Nephron (organoid): ENCODE measurements around the gene ACOT6.
A peak's percentile ranks its signal among the peaks of the same experiment; 100 is the strongest.
"Not testable (repeated sequence)": the region's sequence is repeated elsewhere in the genome, so short reads cannot be mapped to it uniquely, and the experiment has no call there.

Source experiments
- H3K27ac Mint-ChIP-seq, 3 experiments: 2 replicates each; pipeline ENCODE4 v1.8.0; 2020; ENCODE audit warnings: mixed read lengths in 3 of 3, mild to moderate bottlenecking in 2 of 3, moderate library complexity in 1 of 3
- H3K27me3 Mint-ChIP-seq: 2 replicates; pipeline ENCODE4 v1.8.0; 2021; ENCODE audit warnings: low read depth, mild to moderate bottlenecking, moderate library complexity, mixed read lengths
- H3K36me3 Mint-ChIP-seq: 2 replicates; pipeline ENCODE4 v1.8.0; 2020; ENCODE audit warnings: low read depth, mixed read lengths
- H3K4me1 Mint-ChIP-seq: 2 replicates; pipeline ENCODE4 v1.8.0; 2020; ENCODE audit warnings: mixed read lengths
- H3K4me3 Mint-ChIP-seq, 3 experiments: 2 replicates each; pipeline ENCODE4 v1.8.0; 2020; ENCODE audit warnings: mild to moderate bottlenecking in 3 of 3, mixed read lengths in 3 of 3, moderate library complexity in 2 of 3
- H3K9me3 Mint-ChIP-seq: 2 replicates; pipeline ENCODE4 v1.8.0; 2020; ENCODE audit warnings: mixed read lengths
- TF ChIP-seq, protein P1 (sequence below), 3 experiments: fragments of 200-600 bp; sonication (generic); IDR thresholded peaks; one replicate each; pipeline ENCODE4 v1.5.0; 2021; ENCODE audit warnings: antibody characterized with exemption in 3 of 3; ENCODE audit not compliant: unreplicated experiment in 3 of 3

The ACOT6 gene

DNA sequence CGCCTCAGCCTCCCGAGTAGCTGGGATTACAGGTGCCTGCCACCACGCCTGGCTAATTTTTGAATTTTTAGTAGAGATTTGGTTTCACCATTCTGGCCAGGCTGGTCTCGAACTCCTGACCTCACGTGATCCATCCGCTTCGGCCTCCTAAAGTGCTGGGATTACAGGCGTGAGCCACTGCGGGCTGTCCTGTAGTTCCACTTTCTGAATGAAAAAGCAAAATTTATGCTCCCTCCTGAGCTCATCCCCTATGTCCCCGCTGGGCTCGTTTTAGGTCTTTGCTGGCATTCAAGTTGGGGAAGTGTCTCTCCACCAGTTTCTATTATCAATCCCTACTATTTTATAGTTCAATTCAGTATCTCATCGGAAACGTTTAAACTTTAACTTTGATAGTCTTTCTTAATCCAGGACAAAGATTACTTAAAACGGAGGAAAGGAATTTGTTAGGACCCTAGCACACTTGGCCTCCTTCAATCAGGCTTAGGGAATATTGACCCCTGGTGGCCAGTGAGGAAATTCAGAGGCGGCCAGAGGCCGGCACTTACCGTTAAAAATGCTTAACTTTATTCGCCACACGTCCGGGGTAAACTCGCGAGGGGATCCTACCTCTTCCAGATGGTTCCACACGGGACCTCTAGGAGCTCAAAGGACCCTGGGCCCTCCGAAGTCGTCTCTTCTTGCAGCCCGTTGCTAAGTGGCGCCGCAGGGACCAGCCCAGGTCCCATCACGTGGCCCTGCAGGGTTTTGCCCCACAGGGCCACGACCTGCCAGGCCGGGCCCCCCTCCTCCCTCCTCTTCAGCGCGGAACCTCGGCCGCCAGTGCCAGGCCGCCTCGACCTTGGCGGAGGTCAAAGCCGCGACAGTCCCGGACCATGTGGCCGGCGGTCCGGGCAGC is 21.0 kb downstream of the ACOT6 start:
- Mint-ChIP-seq H3K4me3 (peak overlapping the region; percentile 70 to 81 (median 79)), H3K9me3 (no peaks in the 10 kb centered on the region), H3K27me3 (peaks cover 22% of the 10 kb centered on the region), H3K4me1 (peaks cover 5% of the 10 kb centered on the region), H3K27ac (peak overlapping the region in 1 of 3 experiments; percentile 31), H3K36me3 (no peaks in the 10 kb centered on the region)
- TF ChIP-seq, protein P1, sequence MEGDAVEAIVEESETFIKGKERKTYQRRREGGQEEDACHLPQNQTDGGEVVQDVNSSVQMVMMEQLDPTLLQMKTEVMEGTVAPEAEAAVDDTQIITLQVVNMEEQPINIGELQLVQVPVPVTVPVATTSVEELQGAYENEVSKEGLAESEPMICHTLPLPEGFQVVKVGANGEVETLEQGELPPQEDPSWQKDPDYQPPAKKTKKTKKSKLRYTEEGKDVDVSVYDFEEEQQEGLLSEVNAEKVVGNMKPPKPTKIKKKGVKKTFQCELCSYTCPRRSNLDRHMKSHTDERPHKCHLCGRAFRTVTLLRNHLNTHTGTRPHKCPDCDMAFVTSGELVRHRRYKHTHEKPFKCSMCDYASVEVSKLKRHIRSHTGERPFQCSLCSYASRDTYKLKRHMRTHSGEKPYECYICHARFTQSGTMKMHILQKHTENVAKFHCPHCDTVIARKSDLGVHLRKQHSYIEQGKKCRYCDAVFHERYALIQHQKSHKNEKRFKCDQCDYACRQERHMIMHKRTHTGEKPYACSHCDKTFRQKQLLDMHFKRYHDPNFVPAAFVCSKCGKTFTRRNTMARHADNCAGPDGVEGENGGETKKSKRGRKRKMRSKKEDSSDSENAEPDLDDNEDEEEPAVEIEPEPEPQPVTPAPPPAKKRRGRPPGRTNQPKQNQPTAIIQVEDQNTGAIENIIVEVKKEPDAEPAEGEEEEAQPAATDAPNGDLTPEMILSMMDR (IDR thresholded peaks at IDR 0.05; ENCODE audit: unreplicated experiment in 3 of 3): peak; percentile 85 to 88 (median 86)

DNA sequence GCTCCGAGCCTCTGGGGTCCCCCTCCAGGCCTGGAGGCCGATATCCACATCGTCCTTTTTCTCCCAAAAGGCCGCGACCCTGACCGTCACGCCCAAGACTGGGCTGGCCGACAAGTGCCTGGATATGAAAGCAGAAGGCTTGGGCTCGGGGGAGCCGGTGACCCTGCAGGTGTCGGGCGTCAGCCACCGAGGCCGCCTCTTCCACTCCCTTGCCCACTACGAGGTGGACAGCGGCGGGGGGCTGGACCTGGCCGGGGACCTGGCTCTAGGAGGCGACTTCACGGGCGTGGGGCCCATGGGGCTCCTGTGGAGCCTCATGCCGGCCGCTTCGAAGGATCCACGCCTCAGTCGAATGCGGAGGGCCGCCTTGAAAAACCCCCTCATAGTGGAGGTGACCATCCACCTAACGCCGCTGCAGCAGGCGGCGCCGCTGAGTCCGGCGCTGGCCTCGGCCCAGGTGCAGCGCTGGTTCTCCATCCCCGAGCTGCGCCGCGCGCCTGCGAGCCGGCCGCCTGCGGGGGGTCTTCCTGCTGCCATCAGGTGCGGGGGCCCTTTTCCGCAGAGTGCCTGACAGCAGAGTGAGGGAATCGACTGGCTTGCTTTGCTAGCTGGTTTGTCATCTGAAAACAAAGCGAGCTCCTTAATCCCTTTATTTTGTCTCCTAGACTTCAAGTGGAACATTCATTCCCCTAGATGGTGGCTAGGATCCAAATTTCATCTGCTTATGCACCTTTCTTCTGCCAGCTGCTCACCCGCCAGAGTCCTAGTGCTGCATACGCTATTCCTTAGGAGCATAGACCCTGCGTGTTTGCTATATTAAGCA is 21.9 kb downstream of the ACOT6 start:
- Mint-ChIP-seq H3K4me1 (peaks cover 5% of the 10 kb centered on the region), H3K9me3 (no peaks in the 10 kb centered on the region), H3K4me3 (peak overlapping the region; percentile 70 to 81 (median 79)), H3K36me3 (no peaks in the 10 kb centered on the region), H3K27me3 (peaks cover 22% of the 10 kb centered on the region), H3K27ac (no peak overlapping the region)
- TF ChIP-seq, protein P1 (IDR thresholded peaks at IDR 0.05; ENCODE audit: unreplicated experiment in 3 of 3): peak in 1 of 3 experiments; percentile 18

DNA sequence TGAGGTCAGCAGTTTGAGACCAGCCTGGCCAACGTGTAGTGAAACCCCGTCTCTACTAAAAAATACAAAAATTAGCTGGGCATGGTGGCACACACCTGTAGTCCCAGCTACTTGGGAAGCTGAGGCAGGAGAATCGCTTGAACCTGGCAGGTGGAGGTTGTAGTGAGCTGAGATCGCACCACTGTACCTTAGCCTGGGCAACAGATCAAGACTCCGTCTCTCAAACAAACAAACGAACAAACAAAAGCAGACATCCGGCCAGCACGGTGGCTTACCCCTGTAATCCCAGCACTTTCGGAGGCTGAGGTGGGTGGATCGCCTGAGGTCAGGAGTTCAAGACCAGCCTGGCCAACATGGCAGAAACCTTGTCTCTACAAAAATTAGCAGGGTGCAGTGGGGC is 24.0 kb downstream of the ACOT6 start:
- H3K4me3 Mint-ChIP-seq, H3K4me1 Mint-ChIP-seq, H3K36me3 Mint-ChIP-seq, H3K27ac Mint-ChIP-seq, H3K9me3 Mint-ChIP-seq: not testable (repeated sequence)
- H3K27me3 Mint-ChIP-seq: peaks cover 19% of the 10 kb centered on the region

DNA sequence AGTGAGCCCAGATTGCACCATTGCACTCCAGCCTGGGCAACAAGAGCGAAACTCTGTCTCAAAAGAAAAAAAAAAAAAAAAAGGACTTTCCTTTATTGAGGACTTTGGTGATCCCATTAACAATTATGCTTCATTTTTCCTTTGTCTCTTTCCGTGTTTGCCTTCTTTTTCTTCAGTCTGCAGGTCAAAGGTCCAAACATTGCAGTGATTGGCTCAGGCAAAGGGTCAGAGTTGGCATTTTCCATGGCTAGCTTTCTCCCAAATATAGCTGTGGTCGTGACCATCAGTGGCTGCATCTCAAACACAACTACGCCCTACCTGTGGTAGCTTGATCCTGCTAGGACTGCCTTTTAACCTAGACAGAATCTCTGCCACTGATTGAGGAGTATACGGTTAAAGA is 25.5 kb downstream of the ACOT6 start:
- H3K27ac Mint-ChIP-seq: no peak overlapping the region
- no peaks in the 10 kb centered on the region for H3K9me3 Mint-ChIP-seq
- peaks cover 19% of the 10 kb centered on the region for H3K27me3 Mint-ChIP-seq
- H3K36me3 Mint-ChIP-seq: no peaks in the 10 kb centered on the region
- H3K4me1 Mint-ChIP-seq: peaks cover 5% of the 10 kb centered on the region
- H3K4me3 Mint-ChIP-seq: no peak overlapping the region
- TF ChIP-seq, protein P1 (IDR thresholded peaks at IDR 0.05; ENCODE audit: unreplicated experiment in 3 of 3): no peak

DNA sequence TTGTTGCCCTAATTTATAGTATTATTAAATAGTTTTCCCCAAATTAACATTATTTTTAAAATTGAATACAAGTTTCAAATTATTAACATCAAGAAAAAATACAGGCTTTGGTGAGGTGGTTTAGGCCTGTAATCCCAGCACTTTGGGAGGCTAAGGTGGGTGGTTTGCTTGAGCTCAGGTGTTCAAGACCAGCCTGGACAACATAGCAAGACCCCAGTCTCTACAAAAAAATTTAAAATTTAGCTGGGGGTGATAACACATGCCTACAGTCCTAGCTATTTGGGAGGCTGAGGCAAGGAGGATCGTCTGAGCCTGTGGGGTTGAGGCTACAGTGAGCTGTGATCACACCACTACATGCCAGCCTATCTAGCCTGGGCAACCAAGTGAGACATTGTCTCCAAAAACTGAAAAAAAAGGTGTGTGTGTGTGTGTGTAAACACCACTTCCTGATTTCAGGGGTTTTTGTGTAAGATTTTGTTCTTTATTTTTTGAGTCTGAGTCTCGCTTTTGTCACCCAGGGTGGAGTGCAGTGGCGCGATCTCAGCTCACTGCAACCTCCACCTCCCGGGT is 28.6 kb downstream of the ACOT6 start:
- H3K9me3 Mint-ChIP-seq: no peaks in the 10 kb centered on the region
- peaks cover 17% of the 10 kb centered on the region for H3K4me1 Mint-ChIP-seq
- peaks cover 1% of the 10 kb centered on the region for H3K27me3 Mint-ChIP-seq
- no peak overlapping the region for H3K4me3 Mint-ChIP-seq
- H3K36me3 Mint-ChIP-seq: no peaks in the 10 kb centered on the region
- H3K27ac Mint-ChIP-seq: no peak overlapping the region
- TF ChIP-seq, protein P1 (IDR thresholded peaks at IDR 0.05; ENCODE audit: unreplicated experiment in 3 of 3): no peak
